H9 (cell line): ENCODE results near the gene CA5A. TPM values are rescaled to one million over a fixed set of nuclear protein-coding genes. Genes with fewer than 3 reads are reported as not detected.

Source experiments
- DNase-seq: peaks from one replicate; pipeline ENCODE4 v3.0.0-alpha.2; 2017
- H2AFZ ChIP-seq: one replicate; pipeline ENCODE4 v1.6.1; 2013; ENCODE audit warnings: mild to moderate bottlenecking, low read length, control low read depth, moderate library complexity
- H2AK5ac ChIP-seq: 2 replicates; pipeline ENCODE4 v1.6.1; 2013; ENCODE audit warnings: low read length, control low read depth, mixed read lengths; ENCODE audit not compliant: insufficient read length
- H2BK120ac ChIP-seq: one replicate; pipeline ENCODE4 v1.6.1; 2013; ENCODE audit warnings: low read depth, mild to moderate bottlenecking, low read length, control low read depth, inconsistent platforms; ENCODE audit not compliant: poor library complexity, severe bottlenecking
- H2BK12ac ChIP-seq: 2 replicates; pipeline ENCODE4 v1.6.1; 2013; ENCODE audit warnings: low read length, control low read depth, mixed read lengths, low read depth; ENCODE audit not compliant: insufficient read length
- H2BK15ac ChIP-seq: 2 replicates; pipeline ENCODE4 v1.6.1; 2013; ENCODE audit warnings: low read depth, low read length, control low read depth
- H2BK20ac ChIP-seq: one replicate; pipeline ENCODE4 v1.6.1; 2013; ENCODE audit warnings: low read depth, mild to moderate bottlenecking, low read length, control low read depth, inconsistent platforms; ENCODE audit not compliant: poor library complexity, severe bottlenecking
- H2BK5ac ChIP-seq: 2 replicates; pipeline ENCODE4 v1.6.1; 2013; ENCODE audit warnings: low read length, control low read depth, mixed read lengths; ENCODE audit not compliant: insufficient read length
- H3K14ac ChIP-seq: 2 replicates; pipeline ENCODE4 v1.6.1; 2013; ENCODE audit warnings: low read length, control low read depth; ENCODE audit not compliant: insufficient read depth
- H3K18ac ChIP-seq: 2 replicates; pipeline ENCODE4 v1.6.1; 2013; ENCODE audit warnings: low read depth, mild to moderate bottlenecking, mixed read lengths, low read length, control low read depth; ENCODE audit not compliant: insufficient read length
- H3K23ac ChIP-seq: 2 replicates; pipeline ENCODE4 v1.6.1; 2013; ENCODE audit warnings: low read length, control low read depth, mixed read lengths, low read depth; ENCODE audit not compliant: insufficient read length
- H3K23me2 ChIP-seq: 2 replicates; pipeline ENCODE4 v1.6.1; 2013; ENCODE audit warnings: low read depth, mild to moderate bottlenecking, mixed read lengths, low read length, control low read depth; ENCODE audit not compliant: insufficient read length, poor library complexity, severe bottlenecking
- H3K27ac ChIP-seq: 2 replicates; pipeline ENCODE4 v1.5.1; 2013; ENCODE audit warnings: low read length, control low read depth, mixed read lengths, low read depth; ENCODE audit not compliant: insufficient read length
- H3K27me3 ChIP-seq: 2 replicates; pipeline ENCODE4 v1.6.1; 2013; ENCODE audit warnings: low read length, control low read depth, inconsistent platforms; ENCODE audit not compliant: insufficient read depth
- H3K4ac ChIP-seq: 2 replicates; pipeline ENCODE4 v1.6.1; 2013; ENCODE audit warnings: low read depth, mild to moderate bottlenecking, control low read depth, inconsistent platforms, low read length, moderate library complexity
- H3K4me1 ChIP-seq: 2 replicates; pipeline ENCODE4 v1.6.1; 2013; ENCODE audit warnings: low read length, control low read depth, inconsistent platforms; ENCODE audit not compliant: insufficient read depth
- H3K4me2 ChIP-seq: 2 replicates; pipeline ENCODE4 v1.6.1; 2013; ENCODE audit warnings: low read length, control low read depth, mixed read lengths; ENCODE audit not compliant: insufficient read length, insufficient read depth
- H3K56ac ChIP-seq: 2 replicates; pipeline ENCODE4 v1.6.1; 2013; ENCODE audit warnings: low read depth, mild to moderate bottlenecking, mixed read lengths, low read length, control low read depth; ENCODE audit not compliant: insufficient read length
- H3K79me1 ChIP-seq: 2 replicates; pipeline ENCODE4 v1.6.1; 2013; ENCODE audit warnings: low read depth, mild to moderate bottlenecking, moderate library complexity, low read length, control low read depth, inconsistent platforms; ENCODE audit not compliant: insufficient read depth, poor library complexity, severe bottlenecking
- H3K79me2 ChIP-seq: 2 replicates; pipeline ENCODE4 v1.6.1; 2013; ENCODE audit warnings: low read length, control low read depth, inconsistent platforms; ENCODE audit not compliant: insufficient read depth
- H3K9ac ChIP-seq: 2 replicates; pipeline ENCODE4 v1.6.1; 2013; ENCODE audit warnings: low read length, control low read depth, mixed read lengths; ENCODE audit not compliant: insufficient read length; ENCODE audit errors: extremely low read depth
- H3K9me3 ChIP-seq: one replicate; pipeline ENCODE4 v1.6.1; 2013; ENCODE audit warnings: low read depth, low read length, inconsistent platforms; ENCODE audit not compliant: control insufficient read depth
- H3T11ph ChIP-seq: one replicate; pipeline ENCODE4 v1.6.1; 2013; ENCODE audit warnings: mild to moderate bottlenecking, low read length, control low read depth, inconsistent platforms
- H4K20me1 ChIP-seq: one replicate; pipeline ENCODE4 v1.6.1; 2013; ENCODE audit not compliant: control insufficient read depth, insufficient read length, insufficient read depth
- H4K5ac ChIP-seq: 2 replicates; pipeline ENCODE4 v1.6.1; 2013; ENCODE audit warnings: low read depth, mild to moderate bottlenecking, mixed read lengths, low read length, control low read depth; ENCODE audit not compliant: insufficient read length
- H4K8ac ChIP-seq: replicated peaks from 2 replicates; pipeline ENCODE4 v1.6.1; 2013; ENCODE audit warnings: low read length, control low read depth, mixed read lengths, low read depth; ENCODE audit not compliant: insufficient read length
- H4K91ac ChIP-seq: 2 replicates; pipeline ENCODE4 v1.6.1; 2013; ENCODE audit warnings: low read depth, mild to moderate bottlenecking, moderate library complexity, mixed read lengths, low read length, control low read depth; ENCODE audit not compliant: insufficient read length
- H3K27ac Mint-ChIP-seq, 3 experiments: 2 replicates in 2 of 3; 3 replicates in 1 of 3; pipeline ENCODE4 v1.8.0; 2020 to 2021; ENCODE audit warnings: mixed read lengths in 3 of 3, mild to moderate bottlenecking in 1 of 3, moderate library complexity in 1 of 3
- H3K27me3 Mint-ChIP-seq: 2 replicates; pipeline ENCODE4 v1.8.0; 2021; ENCODE audit warnings: low read depth, mild to moderate bottlenecking, moderate library complexity, mixed read lengths
- H3K36me3 Mint-ChIP-seq, 3 experiments: 2 replicates in 2 of 3; 3 replicates in 1 of 3; pipeline ENCODE4 v1.8.0; 2020 to 2021; ENCODE audit warnings: low read depth in 3 of 3, mixed read lengths in 3 of 3; ENCODE audit not compliant: insufficient read depth in 1 of 3
- H3K4me1 Mint-ChIP-seq, 2 experiments: 2 replicates each; pipeline ENCODE4 v1.8.0; 2020; ENCODE audit warnings: mixed read lengths in 2 of 2
- H3K4me3 Mint-ChIP-seq, 2 experiments: 2 replicates in 1 of 2; 3 replicates in 1 of 2; pipeline ENCODE4 v1.8.0; 2020 to 2021; ENCODE audit warnings: mild to moderate bottlenecking in 2 of 2, mixed read lengths in 2 of 2, moderate library complexity in 1 of 2
- H3K9me3 Mint-ChIP-seq, 2 experiments: 2 replicates in 1 of 2; 3 replicates in 1 of 2; pipeline ENCODE4 v1.8.0; 2020; ENCODE audit warnings: mild to moderate bottlenecking in 2 of 2, mixed read lengths in 2 of 2, moderate library complexity in 1 of 2
- CTCF ChIP-seq: fragments of 200-600 bp; sonication (generic); conservative IDR thresholded peaks from 3 replicates; pipeline ENCODE4 v1.8.0; 2021; ENCODE audit warnings: antibody characterized with exemption, mild to moderate bottlenecking
- WGBS: extraction: QIAGEN DNeasy Blood & Tissue Kit; methylation state at CpG from one replicate; pipeline ENCODE4 v1.1.7; 2013; ENCODE audit warnings: missing lambda C conversion rate, low lambda C conversion rate, mixed read lengths; ENCODE audit not compliant: insufficient read length; ENCODE audit errors: extremely low coverage; 5-methylcytosine and 5-hydroxymethylcytosine counted together
- total RNA-seq: library from RNA; stranded (reverse); gene quantifications from 2 replicates; pipeline ENCODE4 v1.2.1, GENCODE V29; 2021

The CA5A gene
- total RNA-seq, 1 experiment from 2014 or later = not detected

DNA sequence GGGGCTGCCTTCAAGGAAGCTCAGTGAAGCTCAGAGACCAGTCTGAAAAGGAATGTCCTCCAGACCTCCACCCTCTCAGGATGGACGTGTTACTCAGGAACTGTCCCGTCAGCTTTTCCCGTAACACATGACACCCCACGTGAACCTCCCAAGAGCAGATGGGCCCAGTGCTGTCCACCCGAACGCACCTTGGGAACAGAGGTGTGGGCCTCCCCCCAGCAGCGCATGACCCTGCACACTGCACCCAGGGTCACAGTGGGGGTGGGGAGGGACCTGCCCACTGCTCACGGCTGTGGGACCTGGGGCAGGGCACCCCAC, 88.9 kb downstream of the CA5A start:
- Histone ChIP-seq H3K56ac (no peak overlapping the region), H3K14ac (no peak overlapping the region; the same call in 1 of the 2 replicates), H2BK20ac (no peak overlapping the region), H4K8ac (no peak overlapping the region), H4K20me1 (peaks cover 2% of the 10 kb centered on the region), H3T11ph (no peak overlapping the region), H4K5ac (no peak overlapping the region), H3K79me1 (peaks cover 4% of the 10 kb centered on the region), H3K4me2 (no peak overlapping the region), H3K9me3 (no peaks in the 10 kb centered on the region), H3K9ac (no peak overlapping the region), H2BK15ac (no peak overlapping the region), H2BK5ac (no peak overlapping the region), H2AFZ (no peak overlapping the region), H2BK12ac (no peak overlapping the region), H3K23me2 (no peaks in the 10 kb centered on the region), H4K91ac (no peak overlapping the region), H3K18ac (no peak overlapping the region), H3K27me3 (no peaks in the 10 kb centered on the region), H2BK120ac (no peak overlapping the region), H3K79me2 (no peaks in the 10 kb centered on the region; the same call in 1 of the 2 replicates), H3K23ac (no peak overlapping the region), H3K27ac (no peak overlapping the region), H3K4ac (no peak overlapping the region), H3K4me1 (no peaks in the 10 kb centered on the region; the same call in 1 of the 2 replicates), H2AK5ac (no peak overlapping the region)
- Mint-ChIP-seq H3K27ac (no peak overlapping the region; a peak in 1 of 7 replicates), H3K4me3 (no peak overlapping the region), H3K27me3 (no peaks in the 10 kb centered on the region; the same call in 1 of the 2 replicates), H3K36me3 (peaks cover 23 to 70% (median 41%) of the 10 kb centered on the region in 3 experiments), H3K4me1 (peaks cover 15 to 49% of the 10 kb centered on the region in 2 experiments), H3K9me3 (no peaks in the 10 kb centered on the region)
- no CpG with 5 or more reads among the region's 8 CpGs for WGBS
- no peak for DNase-seq
- TF ChIP-seq CTCF = no peak
